ENCODE results near the gene EZH2.

- TF ChIP-seq CTCF (IDR thresholded peaks at IDR 0.05) (no peak), POLR2A (IDR thresholded peaks at IDR 0.05) (no peak)
These were observed 27.6 kb downstream of the EZH2 start for GRCh38 chr7:148856578-148856881.
